Fibroblast of lung (primary cell): ENCODE data around the gene FGR.

Source experiments
- CTCF ChIP-seq, 2 donors: IDR thresholded peaks in 1 of 2; conservative IDR thresholded peaks in 1 of 2; 1 replicate in 1 of 2; 2 replicates in 1 of 2; pipeline ENCODE4 v1.5.1; 2011 to 2012; ENCODE audit warnings: low read length in 2 of 2, control low read depth in 1 of 2, inconsistent platforms in 1 of 2, low read depth in 1 of 2, mild to moderate bottlenecking in 1 of 2
- EZH2 ChIP-seq: IDR thresholded peaks from 2 replicates; pipeline ENCODE4 v1.5.1; 2012; ENCODE audit warnings: low read length, control low read depth, mild to moderate bottlenecking; ENCODE audit errors: missing control alignments

GRCh38 chr1:27623327-27624212 is 11.4 kb downstream of the FGR start:
- no peak for TF ChIP-seq CTCF (conservative IDR thresholded peaks at IDR 0.05 in 1 of 2, IDR thresholded peaks at IDR 0.05 in 1 of 2; ENCODE audit: low read depth in 1 of 2, low read length in 2 of 2)
- TF ChIP-seq EZH2, result no peak
